ENCODE results near the gene SCD.
A peak's percentile ranks its signal among the peaks of the same experiment; 100 is the strongest.

GRCh38 chr10:100362570-100363496 lies 15.8 kb downstream of the SCD start:
- no peak for TF ChIP-seq CTCF (IDR thresholded peaks at IDR 0.05)
- TF ChIP-seq POLR2A (IDR thresholded peaks at IDR 0.05) = peak in 1 of 2 donors; percentile 78

Measured in adrenal gland (tissue), 5 donors.